Thyroid gland (tissue), 4 donors: ENCODE results near the gene RSPH4A.

Experiments used
- CTCF ChIP-seq, 6 experiments: fragments of 200-600 bp in 3 of 6; fragments of 450-650 bp in 3 of 6; sonication (generic) in 3 of 6; IDR thresholded peaks; one replicate each; pipeline ENCODE4 v1.5.1; 2016 to 2019; ENCODE audit warnings: antibody characterized with exemption in 6 of 6, mild to moderate bottlenecking in 2 of 6, inconsistent platforms in 1 of 6, moderate library complexity in 1 of 6
- POLR2A ChIP-seq, 2 donors: fragments of 450-650 bp; IDR thresholded peaks; one replicate each; pipeline ENCODE4 v1.6.1; 2017; ENCODE audit warnings: antibody characterized with exemption in 2 of 2, mild to moderate bottlenecking in 2 of 2, moderate library complexity in 1 of 2

GRCh38 chr6:116579143-116579542 is 37.1 kb upstream of the RSPH4A start:
- TF ChIP-seq POLR2A (IDR thresholded peaks at IDR 0.05) (no peak), CTCF (IDR thresholded peaks at IDR 0.05) (no peak)
